Measurements from ENCODE around the gene PHF24.

PHF24 gene

GRCh38 chr9:35027860-35028259 is 69.8 kb downstream of the PHF24 start:
- WGBS (ENCODE audit: insufficient coverage) = 100% methylated on average over 1 of the region's 1 CpG

GRCh38 chr9:35028341-35028740 is 70.3 kb downstream of the PHF24 start:
- Histone ChIP-seq H3K4me3 (ENCODE audit: control insufficient read depth in 1 of 7, extremely low read depth in 1 of 7, insufficient read depth in 4 of 7, low read depth in 2 of 7, low read length in 6 of 7) (no peak overlapping the region), H3K9me3 (ENCODE audit: control extremely low read depth in 1 of 5, control insufficient read depth in 4 of 5, insufficient read depth in 2 of 5, low read depth in 1 of 5, low read length in 4 of 5) (no peaks in the 10 kb centered on the region), H3K4me1 (ENCODE audit: control extremely low read depth in 1 of 4, control insufficient read depth in 4 of 4, insufficient read depth in 4 of 4, low read length in 3 of 4) (peaks cover 2 to 34% (median 11%) of the 10 kb centered on the region in 4 experiments), H3K36me3 (ENCODE audit: control insufficient read depth in 4 of 4, insufficient read depth in 4 of 4, low read length in 3 of 4) (no peaks in the 10 kb centered on the region), H3K27ac (ENCODE audit: insufficient read depth in 1 of 2, low read depth in 1 of 2, low read length in 2 of 2, poor library complexity in 1 of 2, severe bottlenecking in 2 of 2) (no peak overlapping the region), H3K27me3 (replicated peaks in 2 of 5; ENCODE audit: control insufficient read depth in 4 of 5, insufficient read depth in 5 of 5, low read length in 4 of 5) (no peaks in the 10 kb centered on the region)
- POLR2A ChIA-PET = no interaction called here
- no peak for DNase-seq
- CTCF ChIA-PET = interaction anchor here (0.7 to 3.7 kb wide), 3 partner anchors 15 to 23 kb away, joined by 3 to 10 read pairs (median 5); no protein-coding TSS in a partner anchor

More at GRCh38 chr9:35027860-35028259, 69.8 kb downstream of the PHF24 start:
- ChIA-PET POLR2A (no interaction called here), CTCF (interaction anchor here (0.7 to 3.7 kb wide), 3 partner anchors 8 to 24 kb away, joined by 3 to 10 read pairs (median 4); no protein-coding TSS in a partner anchor)
- Histone ChIP-seq H3K4me3 (ENCODE audit: control insufficient read depth in 1 of 7, extremely low read depth in 1 of 7, insufficient read depth in 4 of 7, low read depth in 2 of 7, low read length in 6 of 7) (no peak overlapping the region), H3K36me3 (ENCODE audit: control insufficient read depth in 4 of 4, insufficient read depth in 4 of 4, low read length in 3 of 4) (no peaks in the 10 kb centered on the region), H3K4me1 (ENCODE audit: control extremely low read depth in 1 of 4, control insufficient read depth in 4 of 4, insufficient read depth in 4 of 4, low read length in 3 of 4) (peaks cover 3 to 37% (median 11%) of the 10 kb centered on the region in 4 experiments), H3K9me3 (ENCODE audit: control extremely low read depth in 1 of 5, control insufficient read depth in 4 of 5, insufficient read depth in 2 of 5, low read depth in 1 of 5, low read length in 4 of 5) (no peaks in the 10 kb centered on the region), H3K27ac (ENCODE audit: insufficient read depth in 1 of 2, low read depth in 1 of 2, low read length in 2 of 2, poor library complexity in 1 of 2, severe bottlenecking in 2 of 2) (no peak overlapping the region), H3K27me3 (replicated peaks in 2 of 5; ENCODE audit: control insufficient read depth in 4 of 5, insufficient read depth in 5 of 5, low read length in 4 of 5) (no peaks in the 10 kb centered on the region)
- DNase-seq = no peak

GRCh38 chr9:35029241-35029640 is 71.2 kb downstream of the PHF24 start:
- no peaks in the 10 kb centered on the region for H3K27me3 ChIP-seq (replicated peaks in 2 of 5; ENCODE audit: control insufficient read depth in 4 of 5, insufficient read depth in 5 of 5, low read length in 4 of 5)

GRCh38 chr9:35029852-35030251 is 71.8 kb downstream of the PHF24 start:
- no CpG with 5 or more reads among the region's 2 CpGs for WGBS (ENCODE audit: insufficient coverage)
- peak in 1 of 3 donors; percentile 42 for DNase-seq
- POLR2A ChIA-PET = no interaction called here

More at GRCh38 chr9:35029241-35029640, 71.2 kb downstream of the PHF24 start:
- 100% methylated on average over 1 of the region's 4 CpGs for WGBS (ENCODE audit: insufficient coverage)
- CTCF ChIA-PET = interaction anchor here (1.0 to 3.7 kb wide), 4 partner anchors 14 to 126 kb away, joined by 3 to 10 read pairs (median 4); no protein-coding TSS in a partner anchor
- POLR2A ChIA-PET = no interaction called here
- no peaks in the 10 kb centered on the region for H3K36me3 ChIP-seq (ENCODE audit: control insufficient read depth in 4 of 4, insufficient read depth in 4 of 4, low read length in 3 of 4)
- no peak overlapping the region for H3K27ac ChIP-seq (ENCODE audit: insufficient read depth in 1 of 2, low read depth in 1 of 2, low read length in 2 of 2, poor library complexity in 1 of 2, severe bottlenecking in 2 of 2)
- peaks cover 0 to 25% (median 7%) of the 10 kb centered on the region in 4 experiments for H3K4me1 ChIP-seq (ENCODE audit: control extremely low read depth in 1 of 4, control insufficient read depth in 4 of 4, insufficient read depth in 4 of 4, low read length in 3 of 4)
- H3K9me3 ChIP-seq (ENCODE audit: control extremely low read depth in 1 of 5, control insufficient read depth in 4 of 5, insufficient read depth in 2 of 5, low read depth in 1 of 5, low read length in 4 of 5) = no peaks in the 10 kb centered on the region
- DNase-seq = no peak
- no peak overlapping the region for H3K4me3 ChIP-seq (ENCODE audit: control insufficient read depth in 1 of 7, extremely low read depth in 1 of 7, insufficient read depth in 4 of 7, low read depth in 2 of 7, low read length in 6 of 7)

More at GRCh38 chr9:35029852-35030251, 71.8 kb downstream of the PHF24 start:
- CTCF ChIA-PET = interaction anchor here (1.2 to 3.7 kb wide), 3 partner anchors 13 to 22 kb away, joined by 3 to 10 read pairs (median 5); no protein-coding TSS in a partner anchor
- Histone ChIP-seq H3K27me3 (replicated peaks in 2 of 5; ENCODE audit: control insufficient read depth in 4 of 5, insufficient read depth in 5 of 5, low read length in 4 of 5) (no peaks in the 10 kb centered on the region), H3K4me3 (ENCODE audit: control insufficient read depth in 1 of 7, extremely low read depth in 1 of 7, insufficient read depth in 4 of 7, low read depth in 2 of 7, low read length in 6 of 7) (no peak overlapping the region), H3K27ac (ENCODE audit: insufficient read depth in 1 of 2, low read depth in 1 of 2, low read length in 2 of 2, poor library complexity in 1 of 2, severe bottlenecking in 2 of 2) (no peak overlapping the region), H3K9me3 (ENCODE audit: control extremely low read depth in 1 of 5, control insufficient read depth in 4 of 5, insufficient read depth in 2 of 5, low read depth in 1 of 5, low read length in 4 of 5) (no peaks in the 10 kb centered on the region), H3K4me1 (ENCODE audit: control extremely low read depth in 1 of 4, control insufficient read depth in 4 of 4, insufficient read depth in 4 of 4, low read length in 3 of 4) (peaks cover 0 to 24% (median 7%) of the 10 kb centered on the region in 4 experiments), H3K36me3 (ENCODE audit: control insufficient read depth in 4 of 4, insufficient read depth in 4 of 4, low read length in 3 of 4) (no peaks in the 10 kb centered on the region)

Measured in common myeloid progenitor, CD34-positive (primary cell).